Measurements from ENCODE around the gene SLC6A2.
"Not testable (repeated sequence)": the region's sequence is repeated elsewhere in the genome, so short reads cannot be mapped to it uniquely, and the experiment has no call there.

The SLC6A2 gene

GRCh38 chr16:55655897-55656681 lies at the start of gene SLC6A2:
Gene SLC6A2, plus strand, starts transcription at chr16:55655988. Its CDS starts 707 bp downstream, at chr16:55656695.
- DNase-seq (ENCODE audit: low spot score): no peak

GRCh38 chr16:55613613-55614335 lies 42.0 kb upstream of the SLC6A2 start:
- no peak for DNase-seq (ENCODE audit: low spot score)

- DNase-seq (ENCODE audit: low spot score): no peak
These were observed 40.7 kb upstream of the SLC6A2 start for GRCh38 chr16:55615071-55615470.

- DNase-seq (ENCODE audit: low spot score): not testable (repeated sequence)
These were observed 40.1 kb upstream of the SLC6A2 start for GRCh38 chr16:55615670-55616069.

DNA sequence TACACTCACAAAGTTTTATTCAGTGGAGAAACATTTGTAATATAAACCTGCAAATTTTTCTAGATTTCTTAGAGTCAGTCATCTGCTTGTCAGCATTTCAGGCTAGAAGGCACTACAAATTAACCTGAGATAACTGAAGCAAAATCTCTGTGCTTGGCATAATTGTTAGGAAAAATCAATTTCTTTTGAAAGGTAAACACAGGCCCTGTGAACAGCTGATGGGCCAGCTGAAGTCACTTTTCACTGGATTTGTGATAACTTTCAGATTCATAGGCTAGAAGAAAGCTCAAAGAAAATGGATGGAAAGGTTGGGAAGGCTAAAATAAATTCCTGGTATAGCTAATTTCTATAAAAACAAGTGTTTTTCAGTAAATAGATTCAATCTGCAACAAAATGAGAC lies 34.0 kb upstream of the SLC6A2 start:
- DNase-seq (ENCODE audit: low spot score): no peak

GRCh38 chr16:55622272-55622671 lies 33.5 kb upstream of the SLC6A2 start:
- no peak for DNase-seq (ENCODE audit: low spot score)

- no peak for DNase-seq (ENCODE audit: low spot score)
These were observed 32.7 kb upstream of the SLC6A2 start for GRCh38 chr16:55622930-55623561.

- no peak for DNase-seq (ENCODE audit: low spot score)
These were observed 32.1 kb upstream of the SLC6A2 start for GRCh38 chr16:55623640-55624039.

GRCh38 chr16:55624696-55625095 lies 31.1 kb upstream of the SLC6A2 start:
- DNase-seq (ENCODE audit: low spot score): no peak

GRCh38 chr16:55625843-55626242 lies 29.9 kb upstream of the SLC6A2 start:
- no peak for DNase-seq (ENCODE audit: low spot score)

GRCh38 chr16:55628306-55628968 lies 27.4 kb upstream of the SLC6A2 start:
- no peak for DNase-seq (ENCODE audit: low spot score)

- DNase-seq (ENCODE audit: low spot score): no peak
These were observed 25.0 kb upstream of the SLC6A2 start for GRCh38 chr16:55630774-55631173.

DNA sequence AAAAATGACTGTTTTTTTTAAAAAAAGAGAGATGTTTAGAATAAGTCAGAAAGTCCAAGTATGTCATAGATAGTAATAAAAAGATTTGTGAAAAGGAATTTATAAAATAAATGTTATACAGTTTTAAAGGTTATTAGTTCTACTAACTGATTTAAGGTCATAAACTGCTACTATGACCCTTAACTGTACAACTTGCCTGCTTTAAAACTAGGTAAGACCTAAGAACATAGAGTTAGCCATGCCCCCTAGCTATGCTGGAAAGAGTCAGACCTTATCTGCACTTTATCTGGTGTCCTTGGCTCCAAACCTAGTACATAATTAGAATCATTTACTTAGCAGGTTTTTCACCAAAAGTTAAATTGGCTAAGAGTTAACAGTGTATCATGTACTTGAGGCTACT lies 23.5 kb upstream of the SLC6A2 start:
- DNase-seq (ENCODE audit: low spot score): no peak

GRCh38 chr16:55634193-55634592 lies 21.6 kb upstream of the SLC6A2 start:
- DNase-seq (ENCODE audit: low spot score): no peak

- no peak for DNase-seq (ENCODE audit: low spot score)
These were observed 17.5 kb upstream of the SLC6A2 start for GRCh38 chr16:55638256-55638655.

GRCh38 chr16:55640701-55641327 lies 15.0 kb upstream of the SLC6A2 start:
- DNase-seq (ENCODE audit: low spot score): no peak

- no peak for DNase-seq (ENCODE audit: low spot score)
These were observed 14.2 kb upstream of the SLC6A2 start for GRCh38 chr16:55641430-55642056.

GRCh38 chr16:55642611-55643010 lies 13.2 kb upstream of the SLC6A2 start:
- DNase-seq (ENCODE audit: low spot score): no peak

DNA sequence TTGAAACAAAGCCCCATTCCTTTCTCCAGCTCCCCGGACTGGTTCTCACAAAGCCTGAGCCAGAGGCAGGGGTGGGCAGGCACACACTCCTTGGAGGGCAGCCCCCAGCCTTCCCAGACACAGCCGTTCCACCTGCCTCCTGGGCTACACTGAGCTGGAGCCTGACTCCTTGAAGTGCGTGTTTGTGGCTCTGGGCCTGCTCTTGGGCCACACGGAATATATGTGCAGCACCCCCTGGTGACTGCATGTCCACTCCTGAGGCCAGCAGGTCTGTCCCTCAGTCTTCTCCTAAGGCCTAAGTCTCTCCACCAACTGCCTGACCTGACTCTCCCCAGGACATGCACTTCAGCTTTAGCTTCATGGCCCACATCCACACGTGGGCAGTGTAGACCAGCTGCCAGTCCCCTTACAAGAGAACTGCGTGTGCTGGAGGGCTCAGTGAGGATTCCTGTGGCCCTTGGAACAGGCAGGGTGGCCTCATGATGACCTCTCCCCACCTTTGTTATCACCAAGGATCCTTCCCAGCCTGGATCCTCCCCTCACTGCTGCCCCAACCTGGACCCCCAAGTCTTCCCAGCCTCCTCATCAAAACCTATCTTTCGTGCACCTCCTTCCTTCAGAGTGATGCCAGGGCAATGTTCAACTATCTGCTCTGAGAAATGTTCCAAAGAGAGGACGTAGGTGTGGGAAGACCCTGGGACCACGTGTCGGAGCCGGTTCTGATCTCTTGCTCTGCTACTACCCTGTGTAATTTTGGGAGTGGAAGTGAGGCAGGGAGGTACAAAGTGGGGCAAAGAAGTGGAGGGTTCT lies 12.4 kb upstream of the SLC6A2 start:
- no peak for DNase-seq (ENCODE audit: low spot score)

DNA sequence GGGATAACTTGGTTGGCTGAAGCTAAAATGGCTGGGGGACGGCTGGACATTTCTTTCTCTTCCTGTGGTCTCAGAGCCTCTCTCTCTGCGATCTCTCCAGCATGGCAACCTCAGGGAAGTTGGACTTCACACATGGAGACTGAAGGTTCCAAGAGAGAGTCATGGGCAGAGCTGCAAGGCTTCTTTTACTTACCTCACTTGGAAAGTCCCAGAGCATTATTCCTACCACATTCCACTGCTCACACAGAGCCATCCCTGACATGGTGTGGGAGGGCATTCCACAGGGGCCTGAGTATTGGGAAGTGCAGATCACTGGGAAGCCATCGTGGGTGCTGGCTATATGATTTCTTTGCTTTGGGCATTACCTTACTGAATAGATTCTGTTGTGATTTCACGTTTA lies 9.8 kb upstream of the SLC6A2 start:
- no peak for DNase-seq (ENCODE audit: low spot score)

- no peak for DNase-seq (ENCODE audit: low spot score)
These were observed 8.4 kb upstream of the SLC6A2 start for GRCh38 chr16:55647343-55647742.

Data from Ammon's horn (tissue), 1 donor.